Activated CD4-positive, alpha-beta T cell treated with anti-CD3 and anti-CD28 coated beads, Interleukin-2, amount 10 ng/mL, durations not matched to agents 24 days and 14 days (primary cell): Measurements from ENCODE around the gene CHST12. TPM values are rescaled to one million over a fixed set of nuclear protein-coding genes. Genes with fewer than 3 reads are reported as not detected.
"Not testable (repeated sequence)": the region's sequence is repeated elsewhere in the genome, so short reads cannot be mapped to it uniquely, and the experiment has no call there.

Source experiments
- DNase-seq: peaks from one replicate; pipeline ENCODE4 v3.0.0; 2022
- H3K27ac Mint-ChIP-seq: one replicate; pipeline ENCODE4 v1.8.0; 2022; ENCODE audit warnings: mild to moderate bottlenecking, mixed read lengths
- H3K27me3 Mint-ChIP-seq: one replicate; pipeline ENCODE4 v1.8.0; 2022; ENCODE audit warnings: mixed read lengths
- H3K36me3 Mint-ChIP-seq: one replicate; pipeline ENCODE4 v1.8.0; 2022; ENCODE audit warnings: low read depth, mild to moderate bottlenecking, mixed read lengths
- H3K4me1 Mint-ChIP-seq: one replicate; pipeline ENCODE4 v1.8.0; 2021; ENCODE audit warnings: mixed read lengths
- H3K4me3 Mint-ChIP-seq: one replicate; pipeline ENCODE4 v1.8.0; 2022; ENCODE audit warnings: mild to moderate bottlenecking, moderate library complexity, mixed read lengths
- H3K9me3 Mint-ChIP-seq: one replicate; pipeline ENCODE4 v1.8.0; 2021; ENCODE audit warnings: mixed read lengths
- intact Hi-C: fragments of 100-400 bp; cut with micrococcal nuclease; formaldehyde crosslinking; loops from one replicate; pipeline ENCODE4 v1.15.1; 2023
- total RNA-seq: library from RNA; stranded (reverse); gene quantifications from 2 replicates; pipeline ENCODE4 v1.2.3, GENCODE V29; 2022

Gene CHST12
- total RNA-seq, 1 donor from 2014 or later: 5.8 TPM

- H3K9me3 Mint-ChIP-seq: no peaks in the 10 kb centered on the region
- peaks cover 6% of the 10 kb centered on the region for H3K4me1 Mint-ChIP-seq
- intact Hi-C loops: no loop called here
- H3K27ac Mint-ChIP-seq: no peak overlapping the region
- DNase-seq: no peak
- peaks cover 10% of the 10 kb centered on the region for H3K27me3 Mint-ChIP-seq
- no peak overlapping the region for H3K4me3 Mint-ChIP-seq
- H3K36me3 Mint-ChIP-seq: no peaks in the 10 kb centered on the region
Measured at GRCh38 chr7:2459674-2460073, 56.3 kb downstream of the CHST12 start.

DNA sequence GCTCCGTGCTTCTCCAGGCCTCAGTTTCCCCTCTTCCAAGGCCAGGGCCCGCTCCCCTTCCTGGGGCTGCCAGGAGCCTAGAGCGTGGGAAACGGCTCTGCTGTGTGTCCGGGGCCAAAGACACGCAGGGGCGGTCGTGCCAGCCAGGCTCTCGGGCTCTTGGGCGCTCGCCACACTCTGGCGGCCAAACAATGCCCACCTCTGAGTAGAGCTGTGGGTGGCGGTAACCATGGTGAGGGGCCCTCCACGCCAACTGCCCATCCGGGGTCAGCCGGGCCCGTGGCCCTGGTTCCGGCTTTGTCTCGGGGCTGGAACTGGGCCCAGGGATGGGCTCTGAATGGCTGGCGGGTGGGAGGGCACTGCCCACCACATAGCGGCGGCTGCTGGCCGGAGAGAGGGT lies 56.8 kb downstream of the CHST12 start:
- H3K4me3 Mint-ChIP-seq: no peak overlapping the region
- peaks cover 6% of the 10 kb centered on the region for H3K4me1 Mint-ChIP-seq
- DNase-seq: no peak
- no peaks in the 10 kb centered on the region for H3K9me3 Mint-ChIP-seq
- no peaks in the 10 kb centered on the region for H3K36me3 Mint-ChIP-seq
- no peak overlapping the region for H3K27ac Mint-ChIP-seq
- intact Hi-C loops: no loop called here
- H3K27me3 Mint-ChIP-seq: peaks cover 8% of the 10 kb centered on the region

DNA sequence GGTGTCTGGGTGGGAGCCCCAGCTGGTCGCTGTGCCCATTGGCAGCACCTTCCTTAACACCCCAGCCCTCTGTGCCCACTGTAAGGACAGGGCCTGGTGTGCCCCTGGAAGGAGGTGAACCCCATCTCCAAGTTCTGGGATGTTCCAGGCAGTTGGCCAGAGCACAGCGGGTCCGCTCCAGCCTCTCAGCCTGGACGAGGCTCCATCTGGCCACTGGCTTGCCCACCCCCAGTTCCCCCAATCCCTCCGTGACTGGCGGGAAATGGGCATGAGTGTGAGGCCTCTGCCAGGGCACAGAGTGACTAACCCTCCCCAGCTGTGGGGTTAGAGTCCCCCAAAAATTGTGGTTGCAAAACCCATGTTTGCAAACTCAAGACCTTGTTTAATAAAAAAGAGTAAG lies 57.2 kb downstream of the CHST12 start:
- no peak for DNase-seq
- no peak overlapping the region for H3K4me3 Mint-ChIP-seq
- peaks cover 6% of the 10 kb centered on the region for H3K4me1 Mint-ChIP-seq
- H3K9me3 Mint-ChIP-seq: no peaks in the 10 kb centered on the region
- no peak overlapping the region for H3K27ac Mint-ChIP-seq
- peaks cover 7% of the 10 kb centered on the region for H3K27me3 Mint-ChIP-seq
- no peaks in the 10 kb centered on the region for H3K36me3 Mint-ChIP-seq
- intact Hi-C loops: no loop called here

DNA sequence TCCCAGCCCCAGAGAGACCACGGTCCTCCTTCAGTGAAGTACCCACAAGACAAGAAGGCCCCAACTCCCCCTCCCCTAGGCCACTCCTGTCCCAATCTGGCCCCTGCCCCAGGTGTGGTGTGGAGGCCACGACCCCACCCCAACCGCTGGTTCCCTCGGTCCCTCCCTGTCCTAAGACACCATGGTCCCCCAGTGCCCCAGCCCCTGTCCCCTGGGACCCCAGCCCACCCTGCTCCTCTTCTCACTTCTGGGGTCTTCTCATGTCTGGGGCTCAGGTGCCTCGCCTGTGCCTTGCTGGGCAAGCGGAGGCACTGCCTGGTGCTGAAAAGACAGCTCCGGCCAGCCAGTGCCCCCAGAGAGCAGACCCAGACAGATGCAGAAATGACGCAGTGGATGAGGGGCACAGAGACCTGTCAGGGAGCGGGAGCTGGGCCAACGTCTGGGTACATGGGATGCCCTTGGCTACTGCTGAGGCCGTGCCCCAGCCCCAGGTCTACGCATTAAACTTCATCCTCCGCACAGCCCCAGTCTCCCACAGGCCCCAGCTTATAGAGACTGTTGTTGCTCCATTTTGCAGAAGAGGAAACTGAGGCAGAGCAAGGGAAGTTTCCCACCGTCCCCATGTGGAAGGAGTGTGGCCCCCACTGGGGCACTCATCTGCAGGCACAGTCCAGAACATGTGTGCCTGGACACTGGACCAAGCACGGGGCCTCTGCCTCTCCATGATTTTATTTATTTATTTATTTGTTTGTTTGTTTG lies 58.0 kb downstream of the CHST12 start:
- H3K4me3 Mint-ChIP-seq: no peak overlapping the region
- peaks cover 6% of the 10 kb centered on the region for H3K4me1 Mint-ChIP-seq
- no peaks in the 10 kb centered on the region for H3K9me3 Mint-ChIP-seq
- no peak overlapping the region for H3K27ac Mint-ChIP-seq
- DNase-seq: no peak
- H3K27me3 Mint-ChIP-seq: peaks cover 4% of the 10 kb centered on the region
- intact Hi-C loops: no loop called here
- no peaks in the 10 kb centered on the region for H3K36me3 Mint-ChIP-seq

DNA sequence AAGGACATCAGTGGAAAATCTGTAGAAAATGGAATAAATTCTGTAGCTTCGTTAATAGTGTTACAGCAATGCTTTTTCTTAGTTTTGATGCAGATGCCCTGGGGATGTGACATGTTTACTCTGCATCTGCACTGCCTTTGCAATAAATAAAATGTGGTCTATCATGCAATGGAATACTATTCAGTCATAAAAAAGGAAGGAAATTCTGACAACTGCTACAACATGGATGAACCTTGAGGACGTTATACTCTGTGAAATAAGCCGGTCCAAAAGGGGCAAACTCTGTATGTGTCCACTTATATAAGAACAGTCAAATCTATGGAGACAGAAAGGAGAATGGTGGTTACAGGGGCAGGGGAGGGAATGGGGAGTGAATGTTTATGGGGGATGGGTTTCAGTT lies 59.3 kb downstream of the CHST12 start:
- Mint-ChIP-seq H3K27ac (no peak overlapping the region), H3K9me3 (no peaks in the 10 kb centered on the region), H3K27me3 (peaks cover 3% of the 10 kb centered on the region), H3K36me3 (no peaks in the 10 kb centered on the region), H3K4me3 (no peak overlapping the region), H3K4me1 (peaks cover 5% of the 10 kb centered on the region)
- intact Hi-C loops: no loop called here
- no peak for DNase-seq

- H3K4me1 Mint-ChIP-seq: peaks cover 2% of the 10 kb centered on the region
- DNase-seq: no peak
- H3K9me3 Mint-ChIP-seq: no peaks in the 10 kb centered on the region
- no peak overlapping the region for H3K4me3 Mint-ChIP-seq
- intact Hi-C loops: no loop called here
- peaks cover 17% of the 10 kb centered on the region for H3K27me3 Mint-ChIP-seq
- H3K27ac Mint-ChIP-seq: no peak overlapping the region
- H3K36me3 Mint-ChIP-seq: no peaks in the 10 kb centered on the region
Measured at GRCh38 chr7:2465928-2466327, 62.5 kb downstream of the CHST12 start.

GRCh38 chr7:2466675-2467074 lies 63.3 kb downstream of the CHST12 start:
- peaks cover 2% of the 10 kb centered on the region for H3K4me1 Mint-ChIP-seq
- H3K27me3 Mint-ChIP-seq: peaks cover 17% of the 10 kb centered on the region
- no peaks in the 10 kb centered on the region for H3K36me3 Mint-ChIP-seq
- intact Hi-C loops: no loop called here
- no peak for DNase-seq
- no peak overlapping the region for H3K4me3 Mint-ChIP-seq
- no peak overlapping the region for H3K27ac Mint-ChIP-seq
- H3K9me3 Mint-ChIP-seq: no peaks in the 10 kb centered on the region

DNA sequence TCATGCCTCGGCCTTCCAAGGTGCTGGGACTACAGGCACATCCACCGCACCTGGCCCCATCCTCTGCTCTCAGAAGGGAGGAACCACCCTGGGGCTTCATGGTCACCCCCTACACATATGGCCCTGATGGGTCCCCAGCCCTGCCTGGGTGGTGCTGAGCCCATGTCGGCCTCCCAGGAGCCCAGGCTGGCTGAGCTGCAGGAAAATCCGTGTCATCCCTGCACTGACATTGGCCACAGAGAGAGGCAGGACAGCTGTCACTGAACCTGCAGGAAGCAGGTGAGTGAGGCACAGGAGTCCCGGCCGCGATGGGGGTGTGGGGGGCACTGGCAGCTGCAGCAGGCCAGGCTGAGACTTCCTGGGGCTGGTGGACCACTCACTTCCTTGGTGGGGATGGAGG lies 64.8 kb downstream of the CHST12 start:
- no peak for DNase-seq
- Mint-ChIP-seq H3K4me3 (no peak overlapping the region), H3K9me3 (no peaks in the 10 kb centered on the region), H3K27me3 (peaks cover 14% of the 10 kb centered on the region), H3K27ac (no peak overlapping the region), H3K36me3 (no peaks in the 10 kb centered on the region), H3K4me1 (peaks cover 2% of the 10 kb centered on the region)
- intact Hi-C loops: loop anchor here (2.0 kb wide), 1 partner anchor 17 kb away; no protein-coding TSS in a partner anchor

DNA sequence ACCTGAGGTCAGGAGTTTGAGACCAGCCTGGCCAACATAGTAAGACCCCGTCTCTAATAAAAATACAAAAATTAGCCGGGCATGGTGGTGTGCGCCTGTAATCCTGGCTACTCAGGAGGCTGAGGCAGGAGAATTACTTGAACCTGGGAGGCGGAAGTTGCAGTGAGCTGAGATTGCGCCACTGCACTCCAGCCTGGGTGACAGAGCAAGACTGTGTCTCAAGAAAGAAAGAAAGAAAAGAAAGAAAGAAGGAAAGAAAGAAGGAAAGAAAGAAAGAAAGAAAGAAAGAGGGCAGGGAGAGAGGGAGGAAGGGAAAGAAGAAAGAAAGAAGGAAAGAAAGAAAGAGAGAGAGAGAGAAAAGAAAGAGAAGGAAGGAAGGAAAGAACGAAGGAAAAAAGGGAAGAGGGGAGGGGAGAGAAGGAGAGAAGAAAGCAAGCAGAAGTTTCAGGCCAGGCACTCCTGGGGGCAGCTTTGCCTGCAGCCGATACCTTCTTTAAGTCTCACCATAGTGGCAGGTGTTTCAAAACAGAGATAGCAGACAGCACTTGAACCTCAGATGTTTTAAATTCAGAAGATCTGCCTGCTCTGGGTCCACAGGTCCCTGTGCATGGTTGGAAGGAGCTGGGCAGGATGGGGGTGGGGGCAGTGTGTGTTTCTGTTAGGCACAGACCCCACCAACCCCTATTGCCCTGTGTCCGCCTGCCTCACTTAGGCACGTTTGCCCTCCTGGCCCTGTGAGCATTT lies 66.2 kb downstream of the CHST12 start:
- H3K27me3 Mint-ChIP-seq: peaks cover 14% of the 10 kb centered on the region
- H3K27ac Mint-ChIP-seq, DNase-seq, H3K4me3 Mint-ChIP-seq, H3K9me3 Mint-ChIP-seq, H3K4me1 Mint-ChIP-seq, H3K36me3 Mint-ChIP-seq: not testable (repeated sequence)
- intact Hi-C loops: loop anchor here (1.0 to 2.0 kb wide), 2 partner anchors 19 to 890 kb away; no protein-coding TSS in a partner anchor

- H3K27ac Mint-ChIP-seq: no peak overlapping the region
- intact Hi-C loops: no loop called here
- peaks cover 14% of the 10 kb centered on the region for H3K27me3 Mint-ChIP-seq
Measured at GRCh38 chr7:2470204-2471021, 67.0 kb downstream of the CHST12 start.

DNA sequence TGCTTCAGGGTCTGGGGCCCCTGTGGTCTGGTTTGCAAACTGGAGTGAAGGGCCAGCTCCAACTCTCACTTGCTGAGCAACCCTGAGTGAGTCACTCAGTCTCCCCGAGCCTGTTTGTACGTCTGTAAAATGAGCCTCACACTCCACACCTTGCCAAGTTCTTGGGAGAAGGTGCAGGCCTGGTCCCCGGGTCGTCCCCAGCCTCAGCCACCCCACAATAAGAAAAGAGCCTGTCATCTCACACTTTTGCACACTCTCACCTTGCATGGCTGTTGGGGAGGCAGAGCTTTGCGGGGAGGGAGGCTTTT lies 67.6 kb downstream of the CHST12 start:
- intact Hi-C loops: no loop called here
- Mint-ChIP-seq H3K36me3 (no peaks in the 10 kb centered on the region), H3K4me1 (peaks cover 2% of the 10 kb centered on the region), H3K9me3 (no peaks in the 10 kb centered on the region), H3K4me3 (no peak overlapping the region), H3K27me3 (peaks cover 14% of the 10 kb centered on the region), H3K27ac (no peak overlapping the region)
- DNase-seq: no peak

More at GRCh38 chr7:2470204-2471021, 67.0 kb downstream of the CHST12 start:
- Mint-ChIP-seq H3K9me3 (no peaks in the 10 kb centered on the region), H3K4me1 (peaks cover 2% of the 10 kb centered on the region), H3K36me3 (no peaks in the 10 kb centered on the region), H3K4me3 (no peak overlapping the region)
- DNase-seq: no peak

- Mint-ChIP-seq H3K27ac (no peak overlapping the region), H3K36me3 (no peaks in the 10 kb centered on the region), H3K27me3 (peaks cover 14% of the 10 kb centered on the region), H3K4me3 (no peak overlapping the region), H3K9me3 (no peaks in the 10 kb centered on the region), H3K4me1 (peaks cover 2% of the 10 kb centered on the region)
- intact Hi-C loops: no loop called here
- no peak for DNase-seq
Measured at GRCh38 chr7:2471396-2471795, 68.0 kb downstream of the CHST12 start.

DNA sequence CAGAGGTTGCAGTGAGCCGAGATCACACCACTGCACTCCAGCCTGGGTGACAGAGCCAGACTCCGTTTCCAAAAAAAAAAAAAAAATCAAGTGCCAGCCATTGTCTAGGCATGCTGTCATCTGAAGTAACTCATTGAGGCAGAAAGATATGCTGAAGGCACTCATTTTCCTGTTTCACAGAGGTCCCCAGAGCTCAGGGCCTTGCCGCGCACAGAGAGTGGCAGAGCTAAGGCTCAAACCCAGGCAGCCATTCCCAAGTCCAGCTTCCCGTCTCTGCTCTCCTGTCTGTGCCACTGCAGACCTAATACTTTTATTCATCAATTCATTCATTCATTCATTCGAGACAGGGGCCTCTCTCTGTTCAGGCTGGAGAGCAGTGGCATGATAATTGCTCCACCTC lies 69.3 kb downstream of the CHST12 start:
- intact Hi-C loops: no loop called here
- no peak overlapping the region for H3K4me3 Mint-ChIP-seq
- no peaks in the 10 kb centered on the region for H3K36me3 Mint-ChIP-seq
- H3K4me1 Mint-ChIP-seq: peaks cover 4% of the 10 kb centered on the region
- no peak for DNase-seq
- H3K27ac Mint-ChIP-seq: no peak overlapping the region
- no peaks in the 10 kb centered on the region for H3K9me3 Mint-ChIP-seq
- H3K27me3 Mint-ChIP-seq: peaks cover 14% of the 10 kb centered on the region
